AG10803 (cell line): Measurements from ENCODE around the gene TMEM198.

Source experiments
- DNase-seq: peaks from one replicate; pipeline ENCODE4 v3.0.0; 2010; ENCODE audit warnings: low read depth
- H3K4me3 ChIP-seq: 2 replicates; pipeline ENCODE4 v1.5.1; 2011; ENCODE audit warnings: mild to moderate bottlenecking, low read length, control low read depth
- TF ChIP-seq, protein P1 (sequence below): conservative IDR thresholded peaks from 2 replicates; pipeline ENCODE4 v1.5.1; 2011; ENCODE audit warnings: mild to moderate bottlenecking, low read length, control low read depth, inconsistent platforms

The TMEM198 gene

DNA sequence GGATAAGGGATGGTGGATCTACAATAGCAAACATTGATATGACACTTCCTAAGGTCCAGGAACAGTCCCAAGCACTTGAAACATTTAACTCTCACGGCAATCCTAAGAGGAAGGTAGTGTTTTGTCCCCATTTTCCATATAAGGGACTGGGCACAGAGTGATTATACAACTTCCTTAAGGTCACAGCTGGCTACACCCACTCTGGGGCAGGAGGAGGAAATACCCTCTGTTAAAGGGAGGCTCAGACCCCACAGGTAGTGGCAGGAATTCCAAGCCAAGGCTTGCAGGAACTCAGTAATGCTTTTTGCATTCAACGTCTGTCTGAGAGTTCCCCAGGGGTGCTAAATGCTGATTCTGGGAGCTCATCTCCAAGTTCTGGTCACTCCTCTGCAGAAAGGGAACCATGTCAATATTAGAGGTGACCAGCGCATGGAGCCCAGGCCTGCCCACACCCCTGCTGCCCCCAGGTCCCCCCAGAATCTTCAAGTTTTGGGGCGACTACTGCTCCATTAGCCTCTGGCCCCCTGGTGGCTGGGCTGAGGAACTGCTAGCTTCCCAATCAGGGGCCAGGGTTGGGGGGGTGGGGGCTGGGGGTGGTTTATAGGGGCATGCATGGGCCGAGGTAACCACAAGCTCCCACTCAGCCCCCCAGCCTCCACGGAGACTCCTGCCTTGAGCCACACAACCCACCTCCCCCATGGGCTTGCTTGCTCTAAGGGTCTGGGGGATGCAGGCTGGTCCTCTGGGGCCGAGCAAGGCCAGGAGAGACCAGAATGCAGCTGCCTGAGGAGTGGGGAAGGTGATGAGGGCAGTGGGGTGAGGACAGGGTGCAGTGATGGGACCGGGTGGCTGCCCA is 16.4 kb downstream of the TMEM198 start:
- no peak for DNase-seq
- TF ChIP-seq, protein P1, sequence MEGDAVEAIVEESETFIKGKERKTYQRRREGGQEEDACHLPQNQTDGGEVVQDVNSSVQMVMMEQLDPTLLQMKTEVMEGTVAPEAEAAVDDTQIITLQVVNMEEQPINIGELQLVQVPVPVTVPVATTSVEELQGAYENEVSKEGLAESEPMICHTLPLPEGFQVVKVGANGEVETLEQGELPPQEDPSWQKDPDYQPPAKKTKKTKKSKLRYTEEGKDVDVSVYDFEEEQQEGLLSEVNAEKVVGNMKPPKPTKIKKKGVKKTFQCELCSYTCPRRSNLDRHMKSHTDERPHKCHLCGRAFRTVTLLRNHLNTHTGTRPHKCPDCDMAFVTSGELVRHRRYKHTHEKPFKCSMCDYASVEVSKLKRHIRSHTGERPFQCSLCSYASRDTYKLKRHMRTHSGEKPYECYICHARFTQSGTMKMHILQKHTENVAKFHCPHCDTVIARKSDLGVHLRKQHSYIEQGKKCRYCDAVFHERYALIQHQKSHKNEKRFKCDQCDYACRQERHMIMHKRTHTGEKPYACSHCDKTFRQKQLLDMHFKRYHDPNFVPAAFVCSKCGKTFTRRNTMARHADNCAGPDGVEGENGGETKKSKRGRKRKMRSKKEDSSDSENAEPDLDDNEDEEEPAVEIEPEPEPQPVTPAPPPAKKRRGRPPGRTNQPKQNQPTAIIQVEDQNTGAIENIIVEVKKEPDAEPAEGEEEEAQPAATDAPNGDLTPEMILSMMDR = peak; percentile 64
- H3K4me3 ChIP-seq = no peak overlapping the region

- no peak for DNase-seq
- H3K4me3 ChIP-seq = no peak overlapping the region
- TF ChIP-seq, protein P1 = no peak
Observed at GRCh38 chr2:219560893-219561178, 17.0 kb downstream of the TMEM198 start.

DNA sequence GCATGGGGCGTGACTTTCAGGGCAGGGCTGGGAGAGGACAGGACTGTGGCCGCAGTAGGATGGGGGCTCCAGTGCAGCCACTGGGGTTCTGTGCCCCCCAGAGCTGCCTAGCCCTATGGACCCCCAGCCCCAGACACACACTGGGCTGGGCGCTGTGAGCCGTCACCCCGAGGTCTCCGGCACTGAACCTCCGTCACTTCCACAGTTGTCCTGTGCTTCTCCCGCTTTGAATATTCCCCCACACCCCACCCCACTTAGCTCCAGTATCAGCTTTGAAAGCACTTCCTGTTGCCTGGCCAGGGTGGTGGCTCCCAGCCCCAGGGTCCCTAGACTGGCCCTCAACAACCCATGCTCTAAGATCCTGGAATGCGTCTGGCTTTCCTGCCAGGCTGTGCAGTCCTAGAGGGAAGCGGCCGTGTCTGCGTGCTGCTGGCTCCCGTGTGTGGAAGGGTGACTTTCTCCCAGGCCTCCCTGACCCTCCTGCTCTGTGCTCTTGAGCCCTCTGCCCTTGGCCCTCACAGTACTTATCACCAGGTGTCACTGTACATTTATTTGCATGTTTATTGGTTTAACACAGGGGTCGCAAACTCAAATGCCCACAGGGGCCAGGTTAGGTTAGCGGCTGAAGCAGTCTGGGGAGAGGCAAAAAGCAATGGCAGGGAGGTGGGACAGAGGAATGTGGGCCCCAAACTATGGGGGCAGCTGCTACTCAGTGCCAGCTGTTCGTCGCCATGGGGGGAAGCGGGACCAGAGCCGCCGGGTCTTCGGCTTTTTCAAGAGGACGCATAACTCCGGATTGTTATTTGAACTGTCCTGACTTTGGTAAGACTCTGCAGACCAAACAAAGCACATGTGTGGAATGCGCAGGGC is 17.6 kb downstream of the TMEM198 start:
- no peak for DNase-seq
- no peak overlapping the region for H3K4me3 ChIP-seq
- TF ChIP-seq, protein P1 = no peak

- DNase-seq = no peak
- H3K4me3 ChIP-seq = no peak overlapping the region
- TF ChIP-seq, protein P1 = no peak
Observed at GRCh38 chr2:219562049-219563020, 18.5 kb downstream of the TMEM198 start.

- TF ChIP-seq, protein P1 = no peak
- DNase-seq = no peak
- no peak overlapping the region for H3K4me3 ChIP-seq
Observed at GRCh38 chr2:219563271-219563928, 19.6 kb downstream of the TMEM198 start.

GRCh38 chr2:219565130-219566080 is 21.6 kb downstream of the TMEM198 start:
- TF ChIP-seq, protein P1 = no peak
- no peak overlapping the region for H3K4me3 ChIP-seq
- no peak for DNase-seq
